ENCODE measurements around the gene NOP14. TPM values are rescaled to one million over a fixed set of nuclear protein-coding genes. Genes with fewer than 3 reads are reported as not detected.

NOP14 gene
- total and polyA plus RNA-seq, 2 donors (not counting 1 experiment from before 2014, with no cell fraction given) = 9.1 to 30.4 TPM

DNA sequence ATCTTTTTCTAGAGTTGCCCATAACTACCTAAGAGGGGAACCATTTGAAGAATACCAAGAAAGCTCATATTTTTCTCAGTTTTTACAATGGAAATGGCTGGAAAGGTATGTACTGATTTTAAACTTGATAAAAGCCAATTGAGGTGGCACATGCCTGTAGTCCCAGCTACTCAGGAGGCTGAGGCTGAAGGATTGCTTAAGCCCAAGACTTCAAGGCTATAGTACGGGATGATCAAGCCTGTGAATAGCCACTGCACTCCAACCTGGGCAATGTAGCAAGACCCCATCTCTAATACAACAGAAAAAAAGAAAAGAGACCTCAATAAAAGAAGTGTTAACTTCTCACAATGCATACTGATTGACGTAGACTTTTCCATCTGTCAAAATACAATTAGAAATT is 44.5 kb upstream of the NOP14 start:
- no peaks in the 10 kb centered on the region for H4K20me1 ChIP-seq (ENCODE audit: control insufficient read depth, insufficient read depth, low read length, poor library complexity, severe bottlenecking)
- ATAC-seq (ENCODE audit: low read depth) (no peak), DNase-seq (no peak)
- H3K4me1 Mint-ChIP-seq = no peaks in the 10 kb centered on the region
- no peak overlapping the region for H3K4me3 Mint-ChIP-seq
- no peak for TF ChIP-seq CTCF (IDR thresholded peaks at IDR 0.05)
- no peak for TF ChIP-seq EZH2 (IDR thresholded peaks at IDR 0.05; ENCODE audit: borderline replicate concordance, insufficient read depth, low read depth, low read length, poor library complexity, severe bottlenecking)
- H3K9ac ChIP-seq (ENCODE audit: low read length) = no peak overlapping the region
- no peaks in the 10 kb centered on the region for H3K27me3 ChIP-seq (replicated peaks in 1 of 4; ENCODE audit: control extremely low read depth in 1 of 4, control insufficient read depth in 3 of 4, insufficient read depth in 4 of 4, low read length in 3 of 4)
- H2AFZ ChIP-seq (ENCODE audit: insufficient read depth, low read depth, low read length, poor library complexity, severe bottlenecking) = no peak overlapping the region
- ChIA-PET POLR2A (no interaction called here), CTCF (no interaction called here)
- no CpG with 5 or more reads among the region's 2 CpGs for WGBS (ENCODE audit: insufficient coverage)
- no peak overlapping the region for H3K27ac ChIP-seq (ENCODE audit: low read length in 2 of 2)
- H3K36me3 ChIP-seq (replicated peaks in 1 of 2; ENCODE audit: control extremely low read depth in 1 of 2, control insufficient read depth in 1 of 2, extremely low read depth in 1 of 2, insufficient read depth in 2 of 2, low read length in 1 of 2) = no peaks in the 10 kb centered on the region
- no peaks in the 10 kb centered on the region for H3K79me2 ChIP-seq (ENCODE audit: control insufficient read depth, insufficient read depth, low read length)
- peaks cover 15% of the 10 kb centered on the region for H3K27me3 Mint-ChIP-seq
- intact Hi-C loops (cut with micrococcal nuclease) = no loop called here
- H3K9me3 Mint-ChIP-seq (ENCODE audit: insufficient read depth) = no peaks in the 10 kb centered on the region
- no peaks in the 10 kb centered on the region for H3K4me1 ChIP-seq (ENCODE audit: control insufficient read depth in 2 of 2, insufficient read depth in 2 of 2, low read length in 2 of 2)
- no peak overlapping the region for H3K4me3 ChIP-seq (ENCODE audit: control extremely low read depth in 1 of 5, extremely low read depth in 1 of 5, insufficient read depth in 1 of 5, low read depth in 2 of 5, low read length in 4 of 5)
- H3K9me3 ChIP-seq (ENCODE audit: control extremely low read depth in 1 of 3, control insufficient read depth in 2 of 3, insufficient read depth in 1 of 3, low read length in 2 of 3) = no peaks in the 10 kb centered on the region
- H3K27ac Mint-ChIP-seq = no peak overlapping the region
- no peak overlapping the region for H3K4me2 ChIP-seq (replicated peaks; ENCODE audit: low read depth, low read length, poor library complexity, severe bottlenecking)

GRCh38 chr4:2996415-2996814 is 33.2 kb upstream of the NOP14 start:
- ChIA-PET CTCF (interaction anchor here (1.0 kb wide), 1 partner anchor 11 kb away, joined by 3 read pairs; no protein-coding TSS in a partner anchor), POLR2A (no interaction called here)
- H3K36me3 ChIP-seq (replicated peaks in 1 of 2; ENCODE audit: control extremely low read depth in 1 of 2, control insufficient read depth in 1 of 2, extremely low read depth in 1 of 2, insufficient read depth in 2 of 2, low read length in 1 of 2) = no peaks in the 10 kb centered on the region
- no peak overlapping the region for H3K4me3 ChIP-seq (ENCODE audit: control extremely low read depth in 1 of 5, extremely low read depth in 1 of 5, insufficient read depth in 1 of 5, low read depth in 2 of 5, low read length in 4 of 5)
- Mint-ChIP-seq H3K27ac (no peak overlapping the region), H3K4me3 (no peak overlapping the region), H3K9me3 (ENCODE audit: insufficient read depth) (no peaks in the 10 kb centered on the region), H3K4me1 (peaks cover 8% of the 10 kb centered on the region), H3K27me3 (no peaks in the 10 kb centered on the region)
- no peak overlapping the region for H3K9ac ChIP-seq (ENCODE audit: low read length)
- no peaks in the 10 kb centered on the region for H4K20me1 ChIP-seq (ENCODE audit: control insufficient read depth, insufficient read depth, low read length, poor library complexity, severe bottlenecking)
- no peak overlapping the region for H3K4me2 ChIP-seq (replicated peaks; ENCODE audit: low read depth, low read length, poor library complexity, severe bottlenecking)
- peaks cover 0 to 6% of the 10 kb centered on the region in 2 donors for H3K4me1 ChIP-seq (ENCODE audit: control insufficient read depth in 2 of 2, insufficient read depth in 2 of 2, low read length in 2 of 2)
- H3K9me3 ChIP-seq (ENCODE audit: control extremely low read depth in 1 of 3, control insufficient read depth in 2 of 3, insufficient read depth in 1 of 3, low read length in 2 of 3) = no peaks in the 10 kb centered on the region
- no peak overlapping the region for H3K27ac ChIP-seq (ENCODE audit: low read length in 2 of 2)
- DNase-seq (no peak), ATAC-seq (ENCODE audit: low read depth) (no peak)
- no peaks in the 10 kb centered on the region for H3K79me2 ChIP-seq (ENCODE audit: control insufficient read depth, insufficient read depth, low read length)
- WGBS (ENCODE audit: insufficient coverage) = no CpG with 5 or more reads among the region's 4 CpGs
- no peak overlapping the region for H2AFZ ChIP-seq (ENCODE audit: insufficient read depth, low read depth, low read length, poor library complexity, severe bottlenecking)
- intact Hi-C loops (cut with micrococcal nuclease) = no loop called here
- TF ChIP-seq EZH2 (IDR thresholded peaks at IDR 0.05; ENCODE audit: borderline replicate concordance, insufficient read depth, low read depth, low read length, poor library complexity, severe bottlenecking) (no peak), CTCF (IDR thresholded peaks at IDR 0.05) (no peak)
- H3K27me3 ChIP-seq (replicated peaks in 1 of 4; ENCODE audit: control extremely low read depth in 1 of 4, control insufficient read depth in 3 of 4, insufficient read depth in 4 of 4, low read length in 3 of 4) = no peaks in the 10 kb centered on the region
